ENCODE results near the gene RSPRY1.
"Not testable (repeated sequence)": the region's sequence is repeated elsewhere in the genome, so short reads cannot be mapped to it uniquely, and the experiment has no call there.

RSPRY1 gene

GRCh38 chr16:57257455-57258070, 71.4 kb downstream of the RSPRY1 start:
- no peak for DNase-seq

- no peak for DNase-seq
Observed at GRCh38 chr16:57258226-57258909, 72.2 kb downstream of the RSPRY1 start.

GRCh38 chr16:57258910-57259475, 72.9 kb downstream of the RSPRY1 start:
- no peak for DNase-seq

- no peak for DNase-seq
Observed at GRCh38 chr16:57260294-57260929, 74.3 kb downstream of the RSPRY1 start.

GRCh38 chr16:57261806-57262205, 75.7 kb downstream of the RSPRY1 start:
- DNase-seq: no peak

- no peak for DNase-seq
Observed at GRCh38 chr16:57262841-57263540, 76.9 kb downstream of the RSPRY1 start.

GRCh38 chr16:57263541-57264351, 77.6 kb downstream of the RSPRY1 start:
- DNase-seq: no peak

- DNase-seq: no peak
Observed at GRCh38 chr16:57264381-57264780, 78.3 kb downstream of the RSPRY1 start.

GRCh38 chr16:57264950-57265371, 78.8 kb downstream of the RSPRY1 start:
- no peak for DNase-seq

- DNase-seq: no peak
Observed at GRCh38 chr16:57265850-57266530, 79.9 kb downstream of the RSPRY1 start.

GRCh38 chr16:57266531-57267260, 80.6 kb downstream of the RSPRY1 start:
- DNase-seq: no peak

- not testable (repeated sequence) for DNase-seq
Observed at GRCh38 chr16:57267343-57267742, 81.2 kb downstream of the RSPRY1 start.

GRCh38 chr16:57268804-57269800, 83.0 kb downstream of the RSPRY1 start:
- no peak for DNase-seq

GRCh38 chr16:57270221-57271062, 84.3 kb downstream of the RSPRY1 start:
- DNase-seq: no peak

- DNase-seq: no peak
Observed at GRCh38 chr16:57271063-57271345, 84.9 kb downstream of the RSPRY1 start.

GRCh38 chr16:57271867-57272495, 85.9 kb downstream of the RSPRY1 start:
- DNase-seq: no peak

GRCh38 chr16:57273359-57273758, 87.2 kb downstream of the RSPRY1 start:
- DNase-seq: no peak

- no peak for DNase-seq
Observed at GRCh38 chr16:57273826-57274225, 87.7 kb downstream of the RSPRY1 start.

Data from NCI-H345 (cell line).